Adrenal gland (tissue), 12 donors: ENCODE data around the gene ABCC10. TPM values are rescaled to one million over a fixed set of nuclear protein-coding genes. Genes with fewer than 3 reads are reported as not detected.

Experiments
- DNase-seq, 7 donors: peaks; one replicate each; pipeline ENCODE4 v3.0.0-alpha.2; 2019 to 2020
- H3K27ac ChIP-seq, 5 donors: fragments of 200-600 bp; sonication (generic) in 4 of 5; 1 replicate in 3 of 5; 2 replicates in 2 of 5; pipeline versions ENCODE4 v1.5.1 to v1.8.0; 2016 to 2020; ENCODE audit warnings: mild to moderate bottlenecking in 1 of 5
- H3K27me3 ChIP-seq: fragments of 200-600 bp; 2 replicates; pipeline ENCODE4 v1.8.0; 2021
- H3K36me3 ChIP-seq, 2 donors: fragments of 200-600 bp; replicated peaks in 1 of 2; 1 replicate in 1 of 2; 2 replicates in 1 of 2; pipeline versions ENCODE4 v1.5.1 to v1.8.0; 2018 to 2022
- H3K4me1 ChIP-seq, 2 donors: fragments of 200-600 bp; replicated peaks in 1 of 2; 1 replicate in 1 of 2; 2 replicates in 1 of 2; pipeline versions ENCODE4 v1.5.1 to v1.8.0; 2018 to 2021
- H3K4me3 ChIP-seq, 4 donors: fragments of 200-600 bp; sonication (generic) in 3 of 4; one replicate each; pipeline ENCODE4 v1.5.1; 2016 to 2018
- H3K9me3 ChIP-seq, 3 donors: fragments of 200-600 bp; sonication (generic) in 1 of 3; replicated peaks in 1 of 3; 1 replicate in 2 of 3; 2 replicates in 1 of 3; pipeline versions ENCODE4 v1.5.1 to v1.8.0; 2016 to 2021
- CTCF ChIP-seq, 6 experiments: fragments of 450-650 bp in 4 of 6; fragments of 200-600 bp in 2 of 6; sonication (generic) in 1 of 6; IDR thresholded peaks; 1 replicate in 5 of 6; 2 replicates in 1 of 6; pipeline versions ENCODE4 v1.5.1 to v1.8.0; 2016 to 2021; ENCODE audit warnings: antibody characterized with exemption in 6 of 6, mild to moderate bottlenecking in 2 of 6, moderate library complexity in 1 of 6
- POLR2A ChIP-seq, 2 donors: fragments of 450-650 bp; IDR thresholded peaks; one replicate each; pipeline ENCODE4 v1.6.1; 2017; ENCODE audit warnings: antibody characterized with exemption in 2 of 2, mild to moderate bottlenecking in 2 of 2, moderate library complexity in 1 of 2
- WGBS, 4 donors: extraction: QIAGEN DNeasy Blood & Tissue Kit in 2 of 4; methylation state at CpG; one replicate each; pipeline versions ENCODE4 v1.1.5 to v1.1.7; 2013 to 2017; 5-methylcytosine and 5-hydroxymethylcytosine counted together
- intact Hi-C, 2 donors: fragments of 100-400 bp; cut with DNase I; formaldehyde crosslinking; loops; one replicate each; pipeline versions ENCODE4 v1.14.1 to v1.15.0; 2022 to 2023
- polyA plus RNA-seq, 3 donors: library from polyadenylated mRNA; stranded (reverse); fragments of 200-250 nt in 2 of 3; fragments of 350-450 nt in 1 of 3; fragmentation: Illumina TruSeq in 1 of 3; extraction: RNeasy Lipid Tissue Mini Kit (QIAGEN cat#74804) in 1 of 3; gene quantifications; one replicate each; pipeline ENCODE4 v1.2.3, GENCODE V29; 2013 to 2014
- total RNA-seq, 9 donors: library from RNA; depleted of rRNA in 4 of 9; stranded (reverse); fragments of >200 nt in 4 of 9; fragments of 120-200 nt in 1 of 9; fragmentation: NEBNext Ultra II Directional in 1 of 9; extraction: Animal tissue kit (Norgen Biotek cat#: 25700) in 1 of 9; gene quantifications; one replicate each; pipeline versions ENCODE4 v1.1.0 to v1.2.4, GENCODE V29; 2013 to 2023
- donor health status: healthy with polysubstance abuse.
- donor health status: Bipolar disorder and iron deficiency.
- donor health status: DM: yes; HTN: yes; CAD: no.
- donor health status: DM: no; HTN: no; CAD: no.
- donor health status: DM: no; HTN: no; CAD: no.
- donor health status: DM: yes; HTN: yes; CAD: no.

The ABCC10 gene
- total and polyA plus RNA-seq, 12 donors = 8.5 to 123 (median 25.6) TPM

DNA sequence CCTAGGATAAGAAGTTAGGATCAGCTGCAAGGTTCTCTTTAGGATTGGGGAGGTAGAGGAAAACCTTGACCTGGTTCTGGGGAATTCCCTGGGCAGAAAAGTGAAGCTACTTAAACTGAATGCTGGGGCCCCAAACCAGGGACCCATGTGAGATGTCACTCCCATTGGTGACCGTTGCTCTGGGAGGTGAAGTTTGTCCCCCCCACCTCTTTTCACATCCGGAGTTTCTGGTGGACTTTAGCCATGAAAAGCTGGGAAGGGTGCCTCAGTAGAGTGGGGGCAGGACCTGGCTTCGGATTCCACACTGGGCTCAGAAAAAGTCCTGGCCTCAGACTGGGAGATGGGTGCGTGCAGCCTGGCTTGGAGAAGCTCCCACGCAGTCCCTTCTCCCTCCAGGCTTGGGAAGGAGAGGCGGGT is 63.2 kb downstream of the ABCC10 start:
- Histone ChIP-seq H3K36me3 (no peaks in the 10 kb centered on the region), H3K27ac (no peak overlapping the region), H3K27me3 (no peaks in the 10 kb centered on the region), H3K4me1 (peaks cover 18 to 38% of the 10 kb centered on the region in 2 donors), H3K4me3 (no peak overlapping the region), H3K9me3 (no peaks in the 10 kb centered on the region)
- TF ChIP-seq POLR2A (IDR thresholded peaks at IDR 0.05) (no peak), CTCF (IDR thresholded peaks at IDR 0.05) (no peak)
- intact Hi-C loops = no loop called here
- 74 to 82% (median 75%) methylated on average over 6 of the region's 6 CpGs for WGBS, 4 donors
- no peak for DNase-seq

GRCh38 chr6:43491750-43492661 is 64.7 kb downstream of the ABCC10 start:
- no peaks in the 10 kb centered on the region for H3K36me3 ChIP-seq
- peaks cover 29 to 42% of the 10 kb centered on the region in 2 donors for H3K4me1 ChIP-seq
- H3K27me3 ChIP-seq = no peaks in the 10 kb centered on the region
- peak; percentile 85 to 92 (median 89) for DNase-seq
- no peaks in the 10 kb centered on the region for H3K9me3 ChIP-seq
- peak overlapping the region in 3 of 5 donors; percentile 12 to 76 (median 73) for H3K27ac ChIP-seq
- TF ChIP-seq POLR2A (IDR thresholded peaks at IDR 0.05) (no peak), CTCF (IDR thresholded peaks at IDR 0.05) (no peak)
- intact Hi-C loops = no loop called here
- 27 to 37% (median 32%) methylated on average over 4 to 10 of the region's 10 CpGs for WGBS, 4 donors
- no peak overlapping the region for H3K4me3 ChIP-seq

DNA sequence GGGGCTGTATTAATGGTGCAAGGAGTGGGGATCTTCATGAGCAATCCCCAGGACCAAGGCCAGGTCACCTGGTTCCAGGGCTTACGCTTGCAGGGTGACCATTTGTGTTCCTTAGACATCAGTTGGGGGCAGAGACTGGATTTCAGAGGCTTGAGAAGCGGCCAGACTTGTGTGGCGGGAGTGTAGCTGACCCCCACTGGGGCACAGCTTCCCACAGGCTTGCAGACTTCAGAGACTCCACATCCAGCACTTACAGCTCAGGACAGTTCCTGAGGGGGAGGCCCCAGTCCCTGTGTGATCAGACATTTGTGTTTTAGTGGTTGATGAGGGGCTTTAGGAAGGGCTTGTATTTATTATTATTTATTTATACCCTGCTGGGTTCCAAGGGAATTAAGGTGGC is 65.3 kb downstream of the ABCC10 start:
- WGBS, 4 donors = 14 to 63% (median 45%) methylated on average over 1 to 3 of the region's 3 CpGs
- peak in 1 of 7 donors; percentile 48 for DNase-seq
- Histone ChIP-seq H3K27me3 (no peaks in the 10 kb centered on the region), H3K36me3 (peaks cover 0 to under 1% of the 10 kb centered on the region in 2 donors), H3K9me3 (no peaks in the 10 kb centered on the region), H3K4me3 (no peak overlapping the region), H3K27ac (peak overlapping the region in 2 of 5 donors; percentile 73 to 76), H3K4me1 (peaks cover 29 to 42% of the 10 kb centered on the region in 2 donors)
- TF ChIP-seq POLR2A (IDR thresholded peaks at IDR 0.05) (no peak), CTCF (IDR thresholded peaks at IDR 0.05) (no peak)
- intact Hi-C loops = no loop called here

- H3K4me1 ChIP-seq = peaks cover 29 to 41% of the 10 kb centered on the region in 2 donors
- WGBS, 4 donors = 89 to 94% (median 92%) methylated on average over 2 of the region's 2 CpGs
- H3K36me3 ChIP-seq = peaks cover 0 to 6% of the 10 kb centered on the region in 2 donors
- DNase-seq = no peak
- intact Hi-C loops = no loop called here
- no peaks in the 10 kb centered on the region for H3K27me3 ChIP-seq
- no peak for TF ChIP-seq POLR2A (IDR thresholded peaks at IDR 0.05)
- no peak for TF ChIP-seq CTCF (IDR thresholded peaks at IDR 0.05)
- H3K9me3 ChIP-seq = no peaks in the 10 kb centered on the region
- H3K4me3 ChIP-seq = no peak overlapping the region
- no peak overlapping the region for H3K27ac ChIP-seq
Observed at GRCh38 chr6:43493230-43493629, 65.9 kb downstream of the ABCC10 start.
